T-cell (primary cell): ENCODE results near the gene LARP1. TPM values are rescaled to one million over a fixed set of nuclear protein-coding genes. Genes with fewer than 3 reads are reported as not detected.
"Not testable (repeated sequence)": the region's sequence is repeated elsewhere in the genome, so short reads cannot be mapped to it uniquely, and the experiment has no call there.

Experiments used
- ATAC-seq, 4 experiments: fragments of 200-7000 bp in 3 of 4; fragments of 150-1000 bp in 1 of 4; cut with Tn5 transposase; replicated peaks in 1 of 4; 1 replicate in 3 of 4; 2 replicates in 1 of 4; pipeline ENCODE4 v1.10.0; 2021; ENCODE audit warnings: moderate library complexity in 3 of 4, mild to moderate bottlenecking in 2 of 4, moderate number of reproducible peaks in 1 of 4
- CTCF ChIA-PET, 2 donors: fragments of 300-600 bp; sonication (Branson Sonifier 250); formaldehyde crosslinking; loops; one replicate each; lab custom pipeline; 2022; ENCODE audit warnings: antibody characterized with exemption in 2 of 2; lab: Charles Lee
- POLR2A ChIA-PET, 2 donors: fragments of 300-600 bp; sonication (Branson Sonifier 250); formaldehyde crosslinking; loops; one replicate each; lab custom pipeline; 2022; ENCODE audit warnings: antibody characterized with exemption in 2 of 2; lab: Charles Lee
- DNase-seq, 35 experiments: peaks; one replicate each; pipeline versions ENCODE4 v3.0.0 to v3.0.0-alpha.2; 2013 to 2023
- H3K27ac ChIP-seq: one replicate; pipeline ENCODE4 v1.5.1; 2013; ENCODE audit warnings: low read length
- H3K27me3 ChIP-seq, 2 experiments: replicated peaks in 1 of 2; 1 replicate in 1 of 2; 2 replicates in 1 of 2; pipeline versions ENCODE4 v1.6.1 to v1.7.0; 2013; ENCODE audit warnings: low read length in 1 of 2, mixed read lengths in 1 of 2; ENCODE audit not compliant: control insufficient read depth in 2 of 2, insufficient read depth in 2 of 2; ENCODE audit errors: extremely low read depth in 1 of 2
- H3K36me3 ChIP-seq, 2 donors: 1 replicate in 1 of 2; 2 replicates in 1 of 2; pipeline versions ENCODE4 v1.6.1 to v1.7.0; 2013; ENCODE audit warnings: low read length in 1 of 2; ENCODE audit not compliant: control insufficient read depth in 2 of 2, insufficient read depth in 1 of 2; ENCODE audit errors: extremely low read depth in 1 of 2
- H3K4me1 ChIP-seq, 2 experiments: 1 replicate in 1 of 2; 2 replicates in 1 of 2; pipeline versions ENCODE4 v1.6.1 to v1.7.0; 2013; ENCODE audit warnings: low read length in 2 of 2, mixed read lengths in 1 of 2; ENCODE audit not compliant: insufficient read depth in 2 of 2, control insufficient read depth in 1 of 2; ENCODE audit errors: extremely low read depth in 1 of 2
- H3K4me3 ChIP-seq, 2 donors: 1 replicate in 1 of 2; 2 replicates in 1 of 2; pipeline versions ENCODE4 v1.5.1 to v1.7.0; 2013; ENCODE audit warnings: mild to moderate bottlenecking in 2 of 2, low read length in 1 of 2, moderate library complexity in 1 of 2; ENCODE audit not compliant: control insufficient read depth in 1 of 2; ENCODE audit errors: extremely low read depth in 1 of 2
- H3K9me3 ChIP-seq: 2 replicates; pipeline ENCODE4 v1.7.0; 2013
- H3K27ac Mint-ChIP-seq, 2 donors: one replicate each; pipeline ENCODE4 v1.8.0; 2020 to 2021; ENCODE audit warnings: mild to moderate bottlenecking in 2 of 2, mixed read lengths in 2 of 2
- H3K27me3 Mint-ChIP-seq, 2 donors: one replicate each; pipeline ENCODE4 v1.8.0; 2021 to 2022; ENCODE audit warnings: mixed read lengths in 2 of 2
- H3K36me3 Mint-ChIP-seq: one replicate; pipeline ENCODE4 v1.8.0; 2021; ENCODE audit warnings: mixed read lengths
- H3K4me1 Mint-ChIP-seq, 3 donors: one replicate each; pipeline ENCODE4 v1.8.0; 2020 to 2022; ENCODE audit warnings: mixed read lengths in 3 of 3, mild to moderate bottlenecking in 1 of 3
- H3K4me3 Mint-ChIP-seq, 3 donors: one replicate each; pipeline ENCODE4 v1.8.0; 2020 to 2022; ENCODE audit warnings: mild to moderate bottlenecking in 3 of 3, mixed read lengths in 3 of 3, moderate library complexity in 3 of 3
- H3K9me3 Mint-ChIP-seq, 3 donors: one replicate each; pipeline ENCODE4 v1.8.0; 2020 to 2022; ENCODE audit warnings: mixed read lengths in 3 of 3
- WGBS: methylation state at CpG from one replicate; pipeline ENCODE4 v1.1.5; 2013; ENCODE audit warnings: missing lambda C conversion rate; ENCODE audit not compliant: insufficient coverage; 5-methylcytosine and 5-hydroxymethylcytosine counted together
- total RNA-seq, 35 experiments: library from RNA in 6 of 35; stranded (reverse) in 6 of 35; fragments of 120-200 nt in 1 of 35; gene quantifications; one replicate each; pipeline versions ENCODE4 v1.2.1 to v1.2.4 and lab custom pipeline; 2013 to 2026

Gene LARP1
- total RNA-seq, 5 donors from 2014 or later (not counting 1 experiment from before 2014, with no cell fraction given): 137 to 201 (median 182) TPM

DNA sequence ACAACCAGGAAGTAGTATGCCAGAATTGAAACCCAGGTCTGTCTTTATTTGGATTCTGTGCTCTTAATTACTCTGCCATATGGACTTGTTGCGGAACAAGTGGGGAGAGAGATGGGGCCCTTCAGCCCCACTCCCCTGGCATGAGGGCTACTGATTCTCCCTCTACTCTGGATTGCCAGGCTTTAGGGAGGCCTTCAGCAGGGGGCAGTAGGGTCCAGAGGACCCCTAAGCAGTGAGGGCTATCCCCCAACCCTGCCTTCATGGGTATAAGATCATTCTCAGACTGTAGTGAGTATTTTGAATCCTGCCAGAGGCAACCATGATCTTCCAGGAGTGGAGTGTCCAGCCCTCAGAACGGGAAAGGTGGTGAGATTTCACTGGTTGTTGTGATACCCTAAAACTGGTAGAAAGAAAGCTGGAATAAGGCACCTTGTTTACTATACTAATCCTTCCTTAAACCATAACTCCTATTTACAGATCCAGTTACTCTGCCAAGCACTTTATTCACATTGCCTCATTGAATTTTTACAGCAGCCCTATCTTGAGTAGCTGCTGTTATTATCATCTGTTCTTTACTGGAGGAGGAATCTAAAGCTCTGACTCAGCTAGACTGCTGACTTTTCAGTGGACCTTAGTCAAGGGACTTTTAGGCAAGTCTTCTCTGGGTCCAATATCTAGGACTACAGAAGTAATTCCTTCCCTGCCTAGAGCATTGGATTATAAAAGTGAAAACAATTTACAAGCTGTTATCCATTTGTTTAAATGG, 31.3 kb upstream of the LARP1 start:
- Mint-ChIP-seq H3K4me3 (no peak overlapping the region), H3K27ac (no peak overlapping the region), H3K27me3 (peaks cover 2 to 7% of the 10 kb centered on the region in 2 donors), H3K4me1 (no peaks in the 10 kb centered on the region), H3K9me3 (no peaks in the 10 kb centered on the region), H3K36me3 (no peaks in the 10 kb centered on the region)
- no CpG with 5 or more reads among the region's 2 CpGs for WGBS
- DNase-seq: no peak
- POLR2A ChIA-PET: no interaction called here
- no peaks in the 10 kb centered on the region for H3K4me1 ChIP-seq
- H3K36me3 ChIP-seq: no peaks in the 10 kb centered on the region
- H3K27ac ChIP-seq: no peak overlapping the region
- no peaks in the 10 kb centered on the region for H3K27me3 ChIP-seq
- no peaks in the 10 kb centered on the region for H3K9me3 ChIP-seq
- no peak for ATAC-seq
- CTCF ChIA-PET: no interaction called here
- H3K4me3 ChIP-seq: no peak overlapping the region

DNA sequence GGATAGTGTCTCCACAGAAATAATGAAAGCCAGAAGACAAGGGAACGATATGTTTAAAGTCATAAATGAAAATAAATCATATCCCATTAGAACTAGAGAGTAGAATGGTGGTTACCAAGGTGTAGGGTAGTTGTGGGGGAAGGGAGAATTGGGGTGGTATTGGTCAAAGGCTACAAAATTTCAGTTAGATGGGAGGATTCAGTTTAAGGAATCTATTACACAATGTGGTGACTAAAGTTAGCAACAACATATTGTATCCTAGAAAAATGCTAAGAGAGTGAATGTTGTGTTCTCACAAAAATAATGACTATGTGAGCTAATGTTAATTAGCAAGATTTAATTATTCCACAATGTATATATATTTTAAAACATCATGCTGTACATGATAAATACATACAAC, 27.8 kb upstream of the LARP1 start:
- no CpG with 5 or more reads among the region's 1 CpG for WGBS
- no peaks in the 10 kb centered on the region for H3K4me1 ChIP-seq
- peaks cover 0 to 4% of the 10 kb centered on the region in 2 donors for H3K27me3 Mint-ChIP-seq
- H3K9me3 Mint-ChIP-seq: peaks cover 0 to 6% (median 0%) of the 10 kb centered on the region in 3 donors
- H3K4me3 ChIP-seq: no peak overlapping the region
- H3K9me3 ChIP-seq: no peaks in the 10 kb centered on the region
- no peaks in the 10 kb centered on the region for H3K4me1 Mint-ChIP-seq
- DNase-seq (no peak), ATAC-seq (no peak)
- H3K36me3 ChIP-seq: no peaks in the 10 kb centered on the region
- H3K27me3 ChIP-seq: peaks cover 0 to 2% of the 10 kb centered on the region in 2 experiments
- ChIA-PET CTCF (no interaction called here), POLR2A (no interaction called here)
- H3K27ac ChIP-seq: no peak overlapping the region
- H3K36me3 Mint-ChIP-seq: peaks cover 3% of the 10 kb centered on the region
- no peak overlapping the region for H3K27ac Mint-ChIP-seq
- no peak overlapping the region for H3K4me3 Mint-ChIP-seq

DNA sequence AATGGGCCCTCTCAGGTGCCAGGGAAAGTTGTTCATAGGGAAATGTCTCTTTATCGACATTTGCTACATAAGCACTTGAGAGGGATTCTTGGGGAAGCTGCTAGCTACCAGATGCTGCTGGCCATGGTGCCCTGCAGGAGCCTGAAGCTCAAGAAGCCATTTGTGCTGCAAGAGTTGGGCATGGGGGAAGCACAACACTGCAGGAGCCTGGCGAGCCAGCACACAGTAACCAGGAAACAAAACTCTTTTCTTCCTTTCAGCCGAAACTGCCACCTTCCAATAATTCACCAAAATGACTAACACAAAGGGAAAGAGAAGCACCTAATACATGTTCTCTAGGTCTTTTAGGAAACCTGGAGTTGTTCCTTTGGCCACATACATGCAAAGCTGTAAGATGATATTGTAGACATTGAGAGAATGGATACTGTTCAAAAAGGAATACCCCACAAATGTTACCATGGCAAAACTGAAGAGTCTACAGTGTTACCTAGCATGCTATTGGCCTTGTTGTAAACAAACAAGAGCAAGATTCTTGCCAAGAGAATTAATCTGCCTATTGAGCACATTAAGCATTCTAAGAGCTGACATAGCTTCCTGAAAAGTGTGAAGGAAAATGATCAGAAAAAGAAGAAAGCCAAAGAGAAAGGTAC, 26.1 kb upstream of the LARP1 start:
- H3K36me3 Mint-ChIP-seq: peaks cover 3% of the 10 kb centered on the region
- POLR2A ChIA-PET: no interaction called here
- no peak overlapping the region for H3K27ac Mint-ChIP-seq

DNA sequence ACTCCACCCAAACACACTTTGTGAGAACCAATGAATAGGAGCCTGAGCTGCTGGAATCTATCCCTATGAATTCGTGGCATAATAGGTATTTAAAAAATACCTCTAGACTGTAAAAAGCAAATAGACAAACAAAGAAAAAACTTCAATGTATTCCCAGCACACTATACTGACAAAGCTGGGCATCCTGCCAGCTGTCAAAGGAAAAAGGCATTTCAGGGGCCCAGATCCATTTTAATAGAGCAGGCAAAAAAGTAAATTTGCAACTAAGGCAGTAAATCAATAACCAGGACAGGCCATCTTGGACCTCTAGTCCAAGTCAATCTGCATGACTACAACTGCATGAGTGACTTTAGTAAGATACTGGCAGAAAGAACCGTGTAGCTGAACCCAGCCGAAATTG, 25.6 kb upstream of the LARP1 start:
- Histone ChIP-seq H3K9me3 (no peaks in the 10 kb centered on the region), H3K27me3 (peaks cover 0 to 2% of the 10 kb centered on the region in 2 experiments), H3K36me3 (no peaks in the 10 kb centered on the region), H3K4me1 (no peaks in the 10 kb centered on the region), H3K27ac (no peak overlapping the region), H3K4me3 (no peak overlapping the region)
- H3K27me3 Mint-ChIP-seq: peaks cover 0 to 4% of the 10 kb centered on the region in 2 donors
- H3K4me3 Mint-ChIP-seq: no peak overlapping the region
- H3K9me3 Mint-ChIP-seq: peaks cover 0 to 6% (median 0%) of the 10 kb centered on the region in 3 donors
- POLR2A ChIA-PET: no interaction called here
- CTCF ChIA-PET: no interaction called here
- H3K4me1 Mint-ChIP-seq: no peaks in the 10 kb centered on the region
- peaks cover 3% of the 10 kb centered on the region for H3K36me3 Mint-ChIP-seq
- ATAC-seq (no peak), DNase-seq (no peak)
- no CpG with 5 or more reads among the region's 3 CpGs for WGBS
- no peak overlapping the region for H3K27ac Mint-ChIP-seq

More for the DNA sequence above, 26.1 kb upstream of the LARP1 start:
- no peak overlapping the region for H3K27ac ChIP-seq
- H3K27me3 ChIP-seq: peaks cover 0 to 2% of the 10 kb centered on the region in 2 experiments
- WGBS: 100% methylated on average over 1 of the region's 3 CpGs
- no peak overlapping the region for H3K4me3 Mint-ChIP-seq
- H3K36me3 ChIP-seq: no peaks in the 10 kb centered on the region
- H3K9me3 Mint-ChIP-seq: peaks cover 0 to 6% (median 0%) of the 10 kb centered on the region in 3 donors
- H3K27me3 Mint-ChIP-seq: peaks cover 0 to 4% of the 10 kb centered on the region in 2 donors
- H3K9me3 ChIP-seq: no peaks in the 10 kb centered on the region
- no peak for ATAC-seq
- H3K4me3 ChIP-seq: no peak overlapping the region
- DNase-seq: no peak
- no peaks in the 10 kb centered on the region for H3K4me1 Mint-ChIP-seq
- CTCF ChIA-PET: no interaction called here
- no peaks in the 10 kb centered on the region for H3K4me1 ChIP-seq

DNA sequence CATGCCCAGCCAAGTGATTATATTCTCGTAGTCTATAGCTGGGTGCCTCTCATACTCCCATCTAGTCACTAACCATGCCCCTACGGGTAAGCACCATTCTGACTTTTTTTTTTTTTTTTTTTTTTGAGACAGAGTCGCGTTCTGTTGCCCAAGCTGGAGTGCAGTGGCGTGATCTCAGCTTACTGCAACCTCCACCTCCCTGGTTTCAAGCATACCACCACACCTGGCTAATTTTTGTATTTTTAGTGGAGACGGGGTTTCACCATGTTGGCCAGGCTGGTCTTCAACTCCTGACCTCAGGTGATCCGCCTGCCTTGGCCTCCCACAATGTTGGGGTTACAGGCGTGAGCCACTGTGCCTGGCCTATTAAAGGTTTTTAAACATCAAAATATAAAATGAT, 24.4 kb upstream of the LARP1 start:
- DNase-seq, H3K27ac ChIP-seq, H3K9me3 ChIP-seq, H3K27me3 Mint-ChIP-seq, H3K4me3 Mint-ChIP-seq, H3K9me3 Mint-ChIP-seq, POLR2A ChIA-PET, H3K27ac Mint-ChIP-seq, CTCF ChIA-PET, H3K27me3 ChIP-seq, ATAC-seq, H3K4me1 Mint-ChIP-seq, H3K4me1 ChIP-seq, H3K36me3 Mint-ChIP-seq, H3K4me3 ChIP-seq, H3K36me3 ChIP-seq: not testable (repeated sequence)
- WGBS: no CpG with 5 or more reads among the region's 8 CpGs

DNA sequence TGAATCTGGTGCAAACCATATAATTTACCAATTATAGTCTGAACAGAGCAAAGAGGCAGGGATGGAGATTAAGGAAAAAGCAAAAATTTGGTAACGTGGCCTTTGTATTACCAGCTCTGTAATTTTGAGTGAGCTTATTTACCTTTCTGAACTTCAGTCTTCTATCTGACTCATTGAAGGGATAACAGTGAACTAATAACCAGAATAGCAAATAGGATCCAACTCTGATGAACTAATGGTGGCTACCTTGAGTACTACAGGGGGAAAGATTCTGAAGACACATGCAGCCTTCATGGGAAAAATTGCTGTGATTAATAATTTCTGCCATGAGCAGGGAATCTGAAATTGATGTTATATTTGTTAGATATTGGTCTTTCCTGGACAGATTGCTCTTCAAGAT, 23.0 kb upstream of the LARP1 start:
- peaks cover 3% of the 10 kb centered on the region for H3K36me3 Mint-ChIP-seq
- Histone ChIP-seq H3K4me1 (no peaks in the 10 kb centered on the region), H3K36me3 (no peaks in the 10 kb centered on the region), H3K27ac (no peak overlapping the region), H3K27me3 (peaks cover 0 to 2% of the 10 kb centered on the region in 2 experiments), H3K9me3 (no peaks in the 10 kb centered on the region), H3K4me3 (no peak overlapping the region)
- no CpG with 5 or more reads among the region's 1 CpG for WGBS
- H3K9me3 Mint-ChIP-seq: peaks cover 0 to 6% (median 0%) of the 10 kb centered on the region in 3 donors
- CTCF ChIA-PET: interaction anchor here in 1 of 2 donors (0.6 kb wide), 1 partner anchor 421 kb away, joined by 3 read pairs; no protein-coding TSS in a partner anchor
- no peaks in the 10 kb centered on the region for H3K4me1 Mint-ChIP-seq
- H3K27me3 Mint-ChIP-seq: peaks cover 0 to 2% of the 10 kb centered on the region in 2 donors
- DNase-seq: no peak
- H3K27ac Mint-ChIP-seq: no peak overlapping the region
- H3K4me3 Mint-ChIP-seq: no peak overlapping the region
- no peak for ATAC-seq
- POLR2A ChIA-PET: interaction anchor here in 1 of 2 donors (0.5 kb wide), 1 partner anchor 190 kb away, joined by 5 read pairs; no protein-coding TSS in a partner anchor
